ENCODE data around the gene POLR2J.

Gene POLR2J

DNA sequence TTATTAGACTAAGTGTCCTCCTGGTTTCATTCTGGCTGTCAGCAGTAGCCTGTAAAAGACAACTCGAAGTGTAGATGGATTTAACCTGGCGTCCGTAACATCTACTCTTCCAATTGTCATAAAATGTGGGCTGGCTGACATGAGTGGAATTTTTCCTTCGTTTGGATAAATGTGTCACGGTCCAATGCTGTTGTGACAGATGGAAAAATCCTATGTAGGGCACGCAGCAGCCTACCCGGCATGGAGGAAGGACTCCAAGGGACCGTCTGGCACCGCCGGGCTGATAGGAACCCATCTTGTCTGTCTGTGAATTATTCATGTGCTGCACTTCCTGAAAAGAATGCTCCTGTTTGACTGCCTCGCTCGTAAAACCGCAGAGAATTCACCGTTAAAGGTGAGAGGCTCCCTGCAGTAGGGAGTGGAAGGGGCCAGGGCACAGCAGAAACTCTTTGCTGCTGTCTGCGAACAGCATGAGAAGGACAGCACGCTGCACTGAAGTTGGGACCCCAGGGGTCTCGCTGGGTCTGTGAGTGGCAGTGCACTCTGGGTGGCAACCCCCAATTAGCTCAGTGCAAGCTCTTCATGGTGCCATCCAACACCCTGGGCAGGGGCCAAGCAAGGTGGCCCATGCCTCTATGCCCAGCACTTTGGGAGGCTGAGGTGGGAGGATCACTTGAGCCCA, 47.0 kb downstream of the POLR2J start:
- Histone ChIP-seq H2AFZ (ENCODE audit: low read depth, low read length) (no peak overlapping the region), H3K27me3 (ENCODE audit: insufficient read depth, low read length) (no peaks in the 10 kb centered on the region), H3K4me3 (ENCODE audit: low read length) (no peak overlapping the region), H3K9me3 (ENCODE audit: low read length) (no peaks in the 10 kb centered on the region), H3K36me3 (ENCODE audit: insufficient read depth, low read length) (peaks cover 5% of the 10 kb centered on the region), H3K4me1 (ENCODE audit: insufficient read depth, low read length) (peaks cover 22% of the 10 kb centered on the region)

- Histone ChIP-seq H2AFZ (ENCODE audit: low read depth, low read length) (no peak overlapping the region), H3K4me3 (ENCODE audit: low read length) (no peak overlapping the region), H3K27me3 (ENCODE audit: insufficient read depth, low read length) (no peaks in the 10 kb centered on the region), H3K4me1 (ENCODE audit: insufficient read depth, low read length) (peaks cover 18% of the 10 kb centered on the region), H3K9me3 (ENCODE audit: low read length) (no peaks in the 10 kb centered on the region), H3K36me3 (ENCODE audit: insufficient read depth, low read length) (peaks cover 28% of the 10 kb centered on the region)
Measured at GRCh38 chr7:102429141-102429899, 49.4 kb downstream of the POLR2J start.

- H3K9me3 ChIP-seq (ENCODE audit: low read length): no peaks in the 10 kb centered on the region
- H3K4me3 ChIP-seq (ENCODE audit: low read length): no peak overlapping the region
- no peaks in the 10 kb centered on the region for H3K27me3 ChIP-seq (ENCODE audit: insufficient read depth, low read length)
- peaks cover 37% of the 10 kb centered on the region for H3K36me3 ChIP-seq (ENCODE audit: insufficient read depth, low read length)
- no peak overlapping the region for H2AFZ ChIP-seq (ENCODE audit: low read depth, low read length)
- peaks cover 6% of the 10 kb centered on the region for H3K4me1 ChIP-seq (ENCODE audit: insufficient read depth, low read length)
Measured at GRCh38 chr7:102427019-102427405, 51.7 kb downstream of the POLR2J start.

DNA sequence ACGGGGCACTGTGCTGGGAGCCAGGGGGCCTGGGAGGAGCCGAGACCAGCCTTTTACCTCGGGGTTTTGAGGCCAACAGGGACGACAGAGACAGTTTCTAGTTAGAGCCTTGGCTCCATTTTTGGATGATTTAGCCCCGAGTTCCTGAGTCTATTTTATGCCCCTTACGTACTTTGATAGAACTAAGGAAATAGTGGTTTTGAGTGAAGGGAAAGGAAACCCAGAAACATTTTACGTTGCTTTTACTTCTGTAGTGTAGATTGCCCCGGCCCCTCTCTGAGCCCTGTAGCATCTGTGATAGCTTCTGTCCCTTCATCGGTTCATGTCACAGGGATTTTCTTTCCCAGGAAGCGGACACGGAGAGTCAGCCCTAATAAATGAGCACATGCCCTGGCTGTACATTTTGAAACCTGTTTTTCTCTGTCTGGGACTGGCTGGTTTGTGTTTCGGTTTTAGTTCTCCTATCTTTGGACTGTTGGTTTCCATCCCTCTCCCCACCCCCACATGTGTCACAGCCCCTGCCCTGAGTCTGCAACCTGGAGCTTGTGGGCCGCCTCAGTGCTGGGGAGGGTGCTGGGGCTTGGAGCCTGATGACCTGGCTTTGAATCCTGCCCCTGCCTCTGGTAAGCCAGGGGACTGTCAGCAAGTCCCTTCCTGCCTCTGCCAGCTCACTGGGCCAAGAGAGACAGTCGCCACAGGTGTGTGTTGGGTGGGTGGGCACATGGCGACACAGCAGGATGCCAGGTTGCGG, 52.3 kb downstream of the POLR2J start:
- Histone ChIP-seq H3K27me3 (ENCODE audit: insufficient read depth, low read length) (no peaks in the 10 kb centered on the region), H2AFZ (ENCODE audit: low read depth, low read length) (no peak overlapping the region), H3K4me1 (ENCODE audit: insufficient read depth, low read length) (peaks cover under 1% of the 10 kb centered on the region), H3K4me3 (ENCODE audit: low read length) (no peak overlapping the region), H3K9me3 (ENCODE audit: low read length) (no peaks in the 10 kb centered on the region), H3K36me3 (ENCODE audit: insufficient read depth, low read length) (peaks cover 41% of the 10 kb centered on the region)

GRCh38 chr7:102425639-102426267, 53.0 kb downstream of the POLR2J start:
- H3K4me3 ChIP-seq (ENCODE audit: low read length): no peak overlapping the region
- no peaks in the 10 kb centered on the region for H3K9me3 ChIP-seq (ENCODE audit: low read length)
- H3K4me1 ChIP-seq (ENCODE audit: insufficient read depth, low read length): no peaks in the 10 kb centered on the region
- H2AFZ ChIP-seq (ENCODE audit: low read depth, low read length): no peak overlapping the region
- H3K27me3 ChIP-seq (ENCODE audit: insufficient read depth, low read length): no peaks in the 10 kb centered on the region
- H3K36me3 ChIP-seq (ENCODE audit: insufficient read depth, low read length): peaks cover 46% of the 10 kb centered on the region

DNA sequence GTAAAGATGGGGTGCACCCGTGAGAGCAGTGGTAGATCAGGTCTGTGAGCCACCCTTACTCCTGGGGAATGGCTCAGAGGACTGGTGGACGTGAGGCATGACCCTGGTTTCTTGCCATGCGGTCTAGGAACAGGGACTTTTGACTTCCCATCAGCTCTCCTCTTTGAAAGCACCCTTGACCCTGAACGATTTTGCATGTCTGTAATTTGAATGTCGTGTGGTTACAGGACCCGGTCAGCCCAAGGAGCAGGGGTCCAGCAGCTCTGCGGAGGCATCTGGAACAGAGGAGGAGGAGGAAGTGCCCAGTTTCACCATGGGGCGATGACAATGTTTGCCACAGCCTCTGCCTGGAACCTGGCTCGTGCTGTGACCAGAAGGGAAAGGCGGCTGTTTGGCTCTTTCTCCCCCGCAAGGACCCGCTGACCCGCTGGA, 53.9 kb downstream of the POLR2J start:
- no peaks in the 10 kb centered on the region for H3K27me3 ChIP-seq (ENCODE audit: insufficient read depth, low read length)
- no peaks in the 10 kb centered on the region for H3K4me1 ChIP-seq (ENCODE audit: insufficient read depth, low read length)
- H2AFZ ChIP-seq (ENCODE audit: low read depth, low read length): no peak overlapping the region
- peaks cover 55% of the 10 kb centered on the region for H3K36me3 ChIP-seq (ENCODE audit: insufficient read depth, low read length)
- H3K4me3 ChIP-seq (ENCODE audit: low read length): no peak overlapping the region
- no peaks in the 10 kb centered on the region for H3K9me3 ChIP-seq (ENCODE audit: low read length)

DNA sequence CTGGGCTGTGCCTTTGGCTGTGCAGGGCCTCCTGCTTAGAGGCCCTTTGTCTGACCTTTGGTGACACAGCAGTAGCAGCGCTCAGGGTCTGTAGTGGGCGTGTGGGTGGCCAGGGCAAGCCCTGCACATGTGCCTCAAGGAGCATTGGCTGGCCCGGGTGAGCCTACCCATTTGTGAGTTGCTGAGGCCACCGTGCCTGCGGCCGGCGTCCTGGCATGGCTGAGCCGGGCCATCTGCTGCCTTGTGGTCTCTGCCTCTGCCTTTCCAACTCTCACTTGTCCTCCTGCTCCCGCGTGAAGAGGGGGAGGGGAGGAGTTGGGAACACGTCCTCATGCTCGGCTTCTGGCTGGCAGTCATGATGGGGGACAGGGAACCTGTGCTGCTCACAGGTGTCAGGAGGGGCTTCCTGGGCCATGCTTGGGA, 54.6 kb downstream of the POLR2J start:
- H3K36me3 ChIP-seq (ENCODE audit: insufficient read depth, low read length): peaks cover 59% of the 10 kb centered on the region
- H3K4me3 ChIP-seq (ENCODE audit: low read length): no peak overlapping the region
- no peaks in the 10 kb centered on the region for H3K27me3 ChIP-seq (ENCODE audit: insufficient read depth, low read length)
- H2AFZ ChIP-seq (ENCODE audit: low read depth, low read length): no peak overlapping the region
- no peaks in the 10 kb centered on the region for H3K9me3 ChIP-seq (ENCODE audit: low read length)
- no peaks in the 10 kb centered on the region for H3K4me1 ChIP-seq (ENCODE audit: insufficient read depth, low read length)

Measured in neuron (in vitro differentiated cells).